ENCODE results near the gene ZNF514.
A peak's percentile ranks its signal among the peaks of the same experiment; 100 is the strongest.

ZNF514 gene

DNA sequence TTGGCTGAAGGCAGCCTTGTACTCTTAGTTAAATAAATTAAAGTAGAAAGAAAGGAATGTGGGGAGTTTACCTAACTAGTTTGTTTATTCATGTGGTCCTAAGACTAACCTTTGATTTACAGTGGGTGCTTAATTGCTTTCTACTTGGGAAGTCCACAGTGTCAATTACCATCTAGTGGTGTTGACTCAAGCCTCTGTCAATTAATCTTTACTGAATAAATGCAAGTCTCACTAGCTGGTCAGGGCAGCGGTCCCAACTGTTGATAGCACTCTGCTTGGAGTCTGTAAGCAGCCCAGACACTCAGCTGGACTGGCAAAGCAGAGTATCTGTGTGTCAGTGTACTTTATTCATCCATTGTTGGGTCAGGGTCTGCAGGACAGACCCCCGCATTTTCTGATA lies 15.8 kb downstream of the ZNF514 start:
- H3K4me3 ChIP-seq (ENCODE audit: low read length): no peak overlapping the region
- no peak for TF ChIP-seq CTCF (conservative IDR thresholded peaks at IDR 0.05; ENCODE audit: low read length)
- no peak for DNase-seq (ENCODE audit: low read depth)

DNA sequence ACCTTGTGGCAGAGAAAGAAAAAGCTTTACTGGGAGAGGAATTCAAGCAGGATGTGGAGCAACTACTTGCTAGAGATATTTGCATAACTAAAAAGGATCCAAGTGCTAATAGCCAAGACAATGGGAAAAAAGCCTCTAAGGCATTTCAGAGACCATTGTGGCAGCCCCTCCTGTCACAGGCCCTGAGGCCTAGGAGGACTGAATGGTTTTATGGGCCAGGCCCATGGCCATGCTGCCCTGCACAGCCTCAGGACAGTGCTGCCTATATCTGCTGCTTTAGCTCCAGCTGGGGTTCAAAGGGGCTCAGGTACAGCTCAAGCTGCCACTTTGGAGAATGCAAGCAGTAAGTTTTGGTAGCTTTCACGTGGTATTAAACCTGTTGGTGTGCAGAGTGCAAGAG lies 20.9 kb downstream of the ZNF514 start:
- no peak for TF ChIP-seq CTCF (conservative IDR thresholded peaks at IDR 0.05; ENCODE audit: low read length)
- DNase-seq (ENCODE audit: low read depth): no peak
- H3K4me3 ChIP-seq (ENCODE audit: low read length): no peak overlapping the region

DNA sequence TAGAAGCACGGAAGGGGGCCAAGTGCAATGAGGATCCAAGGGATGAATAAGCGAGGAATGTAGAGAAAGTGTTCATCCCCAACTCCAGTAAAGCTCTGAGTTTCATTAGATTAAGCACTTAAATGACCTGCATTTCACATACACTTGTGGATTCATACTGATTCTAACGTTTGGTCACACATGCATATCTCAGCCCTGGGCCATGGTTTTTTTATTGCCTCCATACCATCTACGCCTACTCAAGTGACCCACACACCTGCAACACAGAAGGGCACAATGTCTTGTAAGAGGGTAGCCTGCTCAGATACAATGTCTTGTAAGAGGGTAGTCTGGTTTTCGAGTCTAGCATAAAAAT lies 37.5 kb downstream of the ZNF514 start:
- no peak for TF ChIP-seq CTCF (conservative IDR thresholded peaks at IDR 0.05; ENCODE audit: low read length)
- peak overlapping the region; percentile 97 for H3K4me3 ChIP-seq (ENCODE audit: low read length)
- no peak for DNase-seq (ENCODE audit: low read depth)

GRCh38 chr2:95121407-95122196 lies 38.0 kb downstream of the ZNF514 start, which contains the start of gene MRPS5:
Gene MRPS5 (minus strand): TSS chr2:95121808. CDS start chr2:95121791, 17 bp downstream.
- H3K4me3 ChIP-seq (ENCODE audit: low read length): peak within 1 kb of the TSS; percentile 97
- DNase-seq (ENCODE audit: low read depth): peak; percentile 55
- peak; percentile 9; the same call in 1 of the 2 replicates for TF ChIP-seq CTCF (conservative IDR thresholded peaks at IDR 0.05; ENCODE audit: low read length)

DNA sequence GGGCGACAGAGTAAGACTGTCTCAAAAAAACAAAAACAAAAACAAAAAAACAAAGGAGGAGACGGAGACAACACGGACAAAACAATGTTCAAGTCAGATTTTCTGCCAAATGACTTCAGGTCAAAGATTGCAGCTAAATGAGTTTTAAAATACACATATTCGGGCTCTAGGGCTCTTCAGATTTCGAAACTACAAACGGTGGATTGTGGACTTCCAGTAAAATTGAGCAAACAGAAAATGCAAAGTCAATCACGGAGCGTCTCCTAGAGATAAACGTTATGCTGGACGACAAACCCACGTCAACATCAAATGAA lies 38.6 kb downstream of the ZNF514 start:
- DNase-seq (ENCODE audit: low read depth): no peak
- H3K4me3 ChIP-seq (ENCODE audit: low read length): peak overlapping the region; percentile 97
- no peak for TF ChIP-seq CTCF (conservative IDR thresholded peaks at IDR 0.05; ENCODE audit: low read length)

GRCh38 chr2:95115418-95115817 lies 44.2 kb downstream of the ZNF514 start:
- peak; percentile 85 for TF ChIP-seq CTCF (conservative IDR thresholded peaks at IDR 0.05; ENCODE audit: low read length)
- no peak overlapping the region for H3K4me3 ChIP-seq (ENCODE audit: low read length)
- DNase-seq (ENCODE audit: low read depth): peak; percentile 61

- DNase-seq (ENCODE audit: low read depth): no peak
- no peak for TF ChIP-seq CTCF (conservative IDR thresholded peaks at IDR 0.05; ENCODE audit: low read length)
- H3K4me3 ChIP-seq (ENCODE audit: low read length): no peak overlapping the region
These were observed 46.2 kb downstream of the ZNF514 start for GRCh38 chr2:95113464-95113863.

All from AG10803 (cell line).